GM20000 (cell line): Measurements from ENCODE around the gene VANGL1.

Experiments
- DNase-seq: peaks from one replicate; pipeline ENCODE4 v3.0.0; 2012; ENCODE audit warnings: low spot score
- TF ChIP-seq, protein P1 (sequence below): IDR thresholded peaks from 2 replicates; pipeline ENCODE4 v1.5.1; 2012; ENCODE audit warnings: mild to moderate bottlenecking, control low read depth; ENCODE audit errors: extremely low read depth, missing control alignments

VANGL1 gene

DNA sequence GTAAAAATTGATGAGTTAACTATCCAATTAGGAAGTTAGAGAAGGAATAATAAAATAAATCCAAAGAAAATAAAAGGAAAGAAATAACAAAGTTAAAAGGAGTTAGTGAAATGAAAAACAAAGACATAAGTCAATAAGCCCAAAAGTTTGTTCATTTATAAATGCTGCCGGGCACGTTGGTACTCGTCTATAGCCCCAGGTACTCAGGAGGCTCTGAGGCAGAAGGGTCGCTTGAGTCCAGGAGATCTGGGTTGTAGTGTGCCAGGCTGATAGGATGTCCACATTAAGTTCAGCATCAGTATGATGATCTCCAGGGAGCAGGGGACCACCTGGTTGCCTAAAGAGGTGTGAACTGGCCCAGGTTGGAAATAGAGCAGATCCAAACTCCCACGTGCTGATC, 35.5 kb upstream of the VANGL1 start:
- TF ChIP-seq, protein P1, sequence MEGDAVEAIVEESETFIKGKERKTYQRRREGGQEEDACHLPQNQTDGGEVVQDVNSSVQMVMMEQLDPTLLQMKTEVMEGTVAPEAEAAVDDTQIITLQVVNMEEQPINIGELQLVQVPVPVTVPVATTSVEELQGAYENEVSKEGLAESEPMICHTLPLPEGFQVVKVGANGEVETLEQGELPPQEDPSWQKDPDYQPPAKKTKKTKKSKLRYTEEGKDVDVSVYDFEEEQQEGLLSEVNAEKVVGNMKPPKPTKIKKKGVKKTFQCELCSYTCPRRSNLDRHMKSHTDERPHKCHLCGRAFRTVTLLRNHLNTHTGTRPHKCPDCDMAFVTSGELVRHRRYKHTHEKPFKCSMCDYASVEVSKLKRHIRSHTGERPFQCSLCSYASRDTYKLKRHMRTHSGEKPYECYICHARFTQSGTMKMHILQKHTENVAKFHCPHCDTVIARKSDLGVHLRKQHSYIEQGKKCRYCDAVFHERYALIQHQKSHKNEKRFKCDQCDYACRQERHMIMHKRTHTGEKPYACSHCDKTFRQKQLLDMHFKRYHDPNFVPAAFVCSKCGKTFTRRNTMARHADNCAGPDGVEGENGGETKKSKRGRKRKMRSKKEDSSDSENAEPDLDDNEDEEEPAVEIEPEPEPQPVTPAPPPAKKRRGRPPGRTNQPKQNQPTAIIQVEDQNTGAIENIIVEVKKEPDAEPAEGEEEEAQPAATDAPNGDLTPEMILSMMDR: no peak
- no peak for DNase-seq

- DNase-seq: no peak
- TF ChIP-seq, protein P1: no peak
These were observed 32.7 kb upstream of the VANGL1 start for GRCh38 chr1:115609021-115609420.

GRCh38 chr1:115613767-115614166, 28.0 kb upstream of the VANGL1 start:
- no peak for DNase-seq
- TF ChIP-seq, protein P1: no peak

GRCh38 chr1:115620453-115620852, 21.3 kb upstream of the VANGL1 start:
- TF ChIP-seq, protein P1: no peak
- DNase-seq: no peak

- DNase-seq: no peak
- TF ChIP-seq, protein P1: no peak
These were observed 20.8 kb upstream of the VANGL1 start for GRCh38 chr1:115620950-115621349.

DNA sequence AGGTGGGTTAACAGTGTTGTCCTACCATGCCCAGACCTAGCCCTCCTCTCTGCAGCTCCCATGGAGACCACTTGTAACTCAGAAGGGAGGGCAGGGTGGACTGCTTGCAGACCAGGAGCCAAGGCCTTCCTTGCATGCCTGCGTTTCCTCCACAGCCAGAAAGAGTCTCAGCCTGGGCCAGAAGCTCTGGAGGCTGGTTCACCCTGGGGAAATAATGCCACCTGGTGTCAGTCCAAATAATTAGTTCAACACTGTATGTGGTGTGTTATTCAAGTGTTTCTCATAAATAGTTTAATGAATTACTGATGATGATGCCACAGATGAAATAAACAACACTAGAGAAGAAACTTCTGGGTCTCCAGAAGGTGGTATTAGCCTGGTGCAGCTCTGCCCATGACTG, 16.9 kb upstream of the VANGL1 start:
- TF ChIP-seq, protein P1: no peak
- no peak for DNase-seq

DNA sequence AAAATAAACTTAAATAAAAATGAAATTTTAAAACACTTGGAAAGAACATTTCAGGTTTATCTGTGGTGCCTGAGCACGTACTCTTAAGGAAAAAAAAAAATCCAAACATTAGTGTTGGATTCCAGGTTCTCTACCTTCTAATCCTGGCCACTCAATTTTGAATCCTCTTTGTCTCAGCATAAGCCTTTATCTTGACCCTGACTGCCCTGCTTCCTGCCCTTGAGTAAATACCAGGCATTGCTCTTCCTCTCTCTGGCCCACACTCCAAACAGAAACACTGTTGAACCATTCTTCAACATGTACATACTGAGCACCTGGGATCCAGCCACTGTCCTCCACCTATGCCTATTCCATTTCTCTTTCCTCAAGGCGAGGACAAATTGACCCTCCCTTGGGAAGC, 11.4 kb upstream of the VANGL1 start:
- TF ChIP-seq, protein P1: no peak
- DNase-seq: no peak
